Head of caudate nucleus (tissue), 42 donors: ENCODE results near the gene MRPL11.
"Not testable (repeated sequence)": the region's sequence is repeated elsewhere in the genome, so short reads cannot be mapped to it uniquely, and the experiment has no call there.

ENCODE experiments used
- DNase-seq, 42 donors: peaks; one replicate each; pipeline versions ENCODE4 v3.0.0 to v3.0.0-alpha.2; 2020 to 2021; ENCODE audit warnings: mixed read lengths in 7 of 42
- intact Hi-C: fragments of 100-400 bp; cut with DNase I; formaldehyde crosslinking; loops from one replicate; pipeline ENCODE4 v1.15.0; 2022

MRPL11 gene

DNA sequence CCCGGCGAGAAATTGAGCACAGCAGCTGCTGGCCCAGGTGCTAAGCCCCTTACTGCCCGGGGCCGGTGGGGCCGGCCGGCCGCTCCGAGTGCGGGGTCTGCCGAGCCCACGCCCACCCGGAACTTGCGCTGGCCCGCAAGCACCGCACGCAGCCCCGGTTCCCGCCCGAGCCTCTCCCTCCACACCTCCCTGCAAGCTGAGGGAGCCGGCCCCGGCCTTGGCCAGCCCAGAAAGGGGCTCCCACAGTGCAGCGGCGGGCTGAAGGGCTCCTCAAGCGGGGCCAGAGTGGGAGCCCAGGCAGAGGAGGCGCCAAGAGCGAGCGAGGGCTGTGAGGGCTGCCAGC lies 2.3 kb upstream of the MRPL11 start:
- intact Hi-C loops, DNase-seq: not testable (repeated sequence)

DNA sequence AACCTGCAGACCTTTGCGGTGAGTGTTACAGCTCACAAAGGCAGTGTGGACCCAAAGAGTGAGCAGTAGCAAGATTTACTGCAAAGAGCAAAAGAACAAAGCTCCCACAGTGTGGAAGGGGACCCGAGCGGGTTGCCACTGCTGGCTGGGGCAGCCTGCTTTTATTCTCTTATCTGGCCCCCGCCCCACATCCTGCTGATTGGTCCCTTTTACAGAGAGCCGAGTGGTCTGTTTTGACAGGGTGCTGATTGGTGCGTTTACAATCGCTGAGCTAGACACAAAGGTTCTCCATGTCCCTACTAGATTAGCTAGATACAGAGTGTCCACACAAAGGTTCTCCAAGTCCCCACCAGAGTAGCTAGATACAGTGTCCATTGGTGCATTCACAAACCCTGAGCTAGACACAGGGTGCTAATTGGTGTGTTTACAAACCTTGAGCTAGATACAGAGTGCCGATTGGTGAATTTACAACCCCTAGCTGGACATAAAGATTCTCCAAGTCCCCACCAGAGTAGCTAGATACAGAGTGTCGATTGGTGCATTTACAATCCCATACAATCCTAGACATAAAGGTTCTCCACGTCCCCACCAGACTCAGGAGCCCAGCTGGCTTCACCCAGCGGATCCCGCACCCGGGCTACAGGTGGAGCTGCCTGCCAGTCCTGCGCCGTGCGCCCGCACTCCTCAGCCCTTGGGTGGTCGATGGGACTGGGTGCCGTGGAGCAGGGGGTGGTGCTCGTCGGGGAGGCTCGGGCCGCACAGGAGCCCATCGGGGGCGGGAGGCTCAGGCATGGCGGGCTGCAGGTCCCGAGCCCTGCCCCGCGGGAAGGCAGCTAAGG lies 1.7 kb upstream of the MRPL11 start:
- intact Hi-C loops, DNase-seq: not testable (repeated sequence)

GRCh38 chr11:66437979-66438503 lies 607 bp downstream of the MRPL11 start:
- intact Hi-C loops = loop anchor here (2.0 to 5.0 kb wide), 2 partner anchors 39 to 241 kb away; no protein-coding TSS in a partner anchor
- DNase-seq = no peak

GRCh38 chr11:66432597-66432996 lies 6.1 kb downstream of the MRPL11 start:
- no peak for DNase-seq

DNA sequence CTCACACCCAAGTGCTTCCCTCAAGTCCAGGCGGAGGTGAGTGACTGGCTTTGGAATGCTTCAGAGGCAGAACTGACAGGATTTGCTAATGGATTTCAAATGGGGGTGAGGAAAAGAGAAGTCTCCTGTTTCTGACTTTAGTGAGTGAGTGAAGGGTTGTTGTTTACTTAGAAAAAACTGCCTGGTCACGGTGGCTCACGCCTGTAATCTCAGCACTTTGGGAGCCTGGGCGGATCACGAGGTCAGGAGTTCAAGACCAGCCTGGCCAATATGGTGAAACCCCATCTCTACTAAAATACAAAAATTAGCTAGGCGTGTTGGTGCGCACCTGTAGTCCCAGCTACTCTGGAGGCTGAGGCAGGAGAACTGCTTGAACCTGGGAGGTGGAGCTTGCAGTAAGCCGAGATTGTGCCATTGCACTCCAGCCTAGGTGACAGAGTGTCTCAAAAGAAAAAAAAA lies 6.7 kb downstream of the MRPL11 start:
- intact Hi-C loops, DNase-seq: not testable (repeated sequence)

More at GRCh38 chr11:66432597-66432996, 6.1 kb downstream of the MRPL11 start:
- intact Hi-C loops = no loop called here

DNA sequence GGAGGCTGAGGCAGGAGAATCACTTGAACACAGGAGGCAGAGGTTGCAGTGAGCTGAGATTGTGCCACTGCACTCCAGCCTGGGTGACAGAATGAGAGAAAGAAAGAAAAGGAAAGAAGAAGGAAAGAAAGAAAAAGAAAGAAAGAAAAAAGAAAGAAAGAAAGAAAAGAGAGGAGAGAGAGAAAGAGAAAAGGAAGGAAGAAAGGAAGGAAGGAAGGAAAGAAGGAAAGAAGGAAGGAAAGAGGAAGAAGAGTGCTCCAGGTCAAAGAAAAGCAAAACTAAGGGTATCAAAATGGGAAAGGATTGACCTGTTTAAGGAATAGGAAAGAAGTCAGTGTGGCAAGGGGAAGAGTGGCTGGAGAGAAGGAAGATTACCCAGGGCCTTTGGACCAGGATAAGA lies 7.4 kb downstream of the MRPL11 start:
- intact Hi-C loops, DNase-seq: not testable (repeated sequence)

GRCh38 chr11:66429983-66430602 lies 8.6 kb downstream of the MRPL11 start:
- intact Hi-C loops = no loop called here
- peak; percentile 68 to 94 (median 84) for DNase-seq

- DNase-seq = no peak
- intact Hi-C loops = no loop called here
Measured at GRCh38 chr11:66428933-66429332, 9.7 kb downstream of the MRPL11 start.

- DNase-seq = no peak
- intact Hi-C loops = no loop called here
Measured at GRCh38 chr11:66426314-66426713, 12.3 kb downstream of the MRPL11 start.

- intact Hi-C loops = no loop called here
- DNase-seq = peak; percentile 67 to 95 (median 86)
Measured at GRCh38 chr11:66421492-66422205, 17.0 kb downstream of the MRPL11 start.

DNA sequence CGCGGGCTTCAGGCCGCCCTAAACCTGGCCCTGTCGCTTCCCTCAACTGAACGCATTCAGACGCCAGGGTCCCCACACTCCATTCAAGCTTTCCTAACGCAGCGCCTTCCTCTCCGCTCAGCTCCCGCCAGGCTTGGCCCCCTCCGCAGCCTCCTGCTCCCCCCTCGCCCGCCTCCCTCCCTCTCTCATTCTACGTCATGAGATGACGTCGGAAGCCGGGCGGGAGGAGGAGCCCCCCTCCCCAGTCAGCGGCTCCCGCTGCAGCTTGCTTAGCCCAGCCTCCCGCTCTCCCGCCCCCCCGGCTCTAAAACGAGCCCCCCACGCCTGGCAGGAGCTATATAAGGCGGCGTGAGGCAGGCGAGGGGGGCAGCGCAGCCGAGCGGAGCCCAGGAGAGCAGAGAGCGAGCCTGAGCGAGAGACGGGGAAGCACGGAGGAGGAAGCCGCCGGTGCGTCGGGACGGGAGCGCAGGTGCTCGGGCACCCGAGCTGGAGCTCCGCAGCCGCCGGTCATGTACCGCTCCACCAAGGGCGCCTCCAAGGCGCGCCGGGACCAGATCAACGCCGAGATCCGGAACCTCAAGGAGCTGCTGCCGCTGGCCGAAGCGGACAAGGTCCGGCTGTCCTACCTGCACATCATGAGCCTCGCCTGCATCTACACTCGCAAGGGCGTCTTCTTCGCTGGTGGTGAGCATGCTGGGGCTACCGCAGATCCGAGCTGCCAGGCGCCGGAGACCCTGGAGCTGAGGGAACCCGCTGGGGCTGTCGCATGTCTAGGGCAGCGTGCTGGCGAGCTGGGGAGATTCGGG lies 17.8 kb downstream of the MRPL11 start, which contains the start of gene NPAS4:
Gene NPAS4, plus strand, starts transcription at position 365 of the 806 bp plus-strand sequence. Its CDS starts 145 bp downstream, at position 510.
- intact Hi-C loops = no loop called here
- DNase-seq = peak in 41 of 42 donors; percentile 24 to 91 (median 66)

DNA sequence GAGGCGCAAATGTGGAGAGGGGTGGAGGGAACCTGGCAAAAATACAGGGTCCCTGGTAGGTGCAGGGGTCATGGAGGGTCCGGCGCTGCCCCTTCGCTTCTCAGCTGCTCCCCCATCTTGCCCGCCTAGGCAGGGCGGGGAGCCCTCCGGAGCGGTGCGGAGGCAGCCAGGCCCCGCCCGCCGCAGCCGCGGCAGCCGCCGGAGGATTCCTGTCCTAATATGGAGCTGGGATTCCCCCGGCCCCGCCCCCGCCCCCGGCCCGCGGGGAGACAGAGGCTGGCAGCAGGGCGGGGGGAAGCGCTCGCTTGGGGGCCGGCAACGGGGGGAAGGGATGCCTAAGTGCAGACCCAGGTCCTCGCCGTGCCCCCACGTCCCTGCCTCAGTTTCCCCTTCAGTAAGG lies 18.8 kb downstream of the MRPL11 start:
- intact Hi-C loops = no loop called here

DNA sequence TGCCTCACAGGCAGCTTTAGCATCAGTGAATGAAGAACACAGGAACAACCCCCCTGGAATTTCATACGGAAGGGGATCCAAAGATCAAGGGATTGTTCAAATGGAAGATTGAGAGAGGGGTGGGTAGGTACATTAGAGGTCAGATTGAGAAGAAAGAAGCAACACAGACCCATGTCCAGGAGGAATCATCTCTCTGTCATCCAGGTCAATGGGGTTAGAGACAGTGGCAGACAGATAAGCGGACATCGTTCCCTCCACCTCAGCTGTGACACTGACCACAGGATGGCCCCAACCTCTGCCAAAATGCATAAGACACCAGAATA lies 19.7 kb downstream of the MRPL11 start:
- intact Hi-C loops = no loop called here
- no peak for DNase-seq

More for the DNA sequence above, 18.8 kb downstream of the MRPL11 start:
- DNase-seq = peak in 39 of 42 donors; percentile 7 to 82 (median 64)

DNA sequence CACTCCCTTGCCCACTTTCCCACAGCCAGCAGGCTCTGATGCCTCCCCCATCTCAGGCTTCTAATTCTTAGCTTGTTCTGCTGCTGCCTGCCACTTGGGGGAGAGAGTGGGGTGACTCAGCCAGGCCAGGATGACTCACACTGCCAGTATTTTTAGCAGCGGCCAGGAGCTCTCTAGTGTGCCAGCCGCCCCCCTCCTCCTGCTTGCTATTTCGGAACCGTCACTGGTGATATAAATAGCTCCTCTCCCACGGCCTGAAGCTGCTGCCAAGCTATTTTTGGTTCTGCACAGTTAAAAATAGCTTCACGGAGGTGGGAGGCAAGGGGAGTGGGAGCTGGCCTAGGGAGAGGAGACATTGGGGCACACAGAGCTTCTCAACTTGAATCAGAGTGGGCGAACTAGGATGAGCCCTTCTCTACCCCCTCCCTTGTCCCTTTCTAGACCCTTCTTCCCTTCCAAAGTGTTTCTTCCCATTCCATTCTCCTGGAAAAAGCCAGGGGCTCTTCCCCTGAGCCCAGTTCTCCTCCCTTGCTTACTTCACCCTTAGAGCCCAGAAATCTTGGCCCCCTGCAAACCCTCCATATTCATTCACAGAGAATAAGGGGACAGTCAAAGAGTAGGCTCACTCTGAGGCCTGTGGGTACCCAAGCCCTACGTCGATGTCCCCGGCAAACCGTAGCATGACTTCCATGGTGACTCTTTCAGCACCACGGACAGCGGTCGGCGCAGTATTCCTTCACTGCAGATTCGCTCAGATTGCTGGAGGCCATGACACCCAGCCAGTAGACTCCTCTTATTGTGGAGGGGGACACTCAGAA lies 20.3 kb downstream of the MRPL11 start:
- intact Hi-C loops = no loop called here
- DNase-seq = peak; percentile 65 to 98 (median 86)

DNA sequence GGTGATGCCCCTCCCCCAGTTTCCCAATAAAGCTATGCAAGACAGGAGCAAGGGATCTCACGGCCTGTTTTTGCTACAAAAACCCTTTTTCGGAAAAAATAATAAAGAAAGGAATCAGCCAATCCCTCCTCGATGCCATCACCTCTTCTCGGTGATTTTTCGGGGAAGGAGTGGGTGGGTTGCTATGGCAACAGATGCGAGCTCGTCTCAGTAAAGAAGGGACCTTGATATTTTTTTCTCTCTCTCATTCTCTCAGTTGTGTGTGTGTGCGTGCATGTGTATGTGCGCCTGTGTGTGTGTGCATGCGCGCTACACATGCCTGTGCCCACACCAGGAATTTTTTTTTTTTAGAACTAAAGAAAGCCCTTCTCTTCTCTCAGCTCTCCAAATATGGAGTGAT lies 21.6 kb downstream of the MRPL11 start:
- intact Hi-C loops = no loop called here
- peak; percentile 54 to 92 (median 78) for DNase-seq

DNA sequence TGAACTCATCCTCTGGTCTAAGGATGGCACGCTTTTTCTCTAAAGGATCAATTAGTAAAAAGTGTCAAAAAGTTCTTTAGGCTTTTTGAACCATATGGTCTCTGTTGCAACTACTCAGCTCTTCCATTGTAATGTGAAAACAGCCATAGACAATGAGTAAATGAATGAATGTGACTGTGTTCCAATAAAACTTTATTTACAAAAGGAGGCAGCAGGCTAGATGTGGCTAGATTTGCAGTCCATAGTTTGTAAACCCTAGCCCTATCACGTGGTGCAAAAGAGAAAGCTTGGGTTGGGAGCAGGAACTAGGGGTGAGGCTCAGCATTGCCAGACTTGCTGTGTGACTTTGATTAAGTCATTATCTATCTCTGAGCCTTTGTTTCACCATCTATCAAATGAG lies 23.2 kb downstream of the MRPL11 start:
- no peak for DNase-seq
- intact Hi-C loops = no loop called here

GRCh38 chr11:66414120-66414934 lies 24.3 kb downstream of the MRPL11 start:
- intact Hi-C loops = no loop called here
- no peak for DNase-seq
